HepG2 (cell line): Measurements from ENCODE around the gene CYSRT1.

Experiments used
- CTCF ChIP-seq: sonication (generic); formaldehyde crosslinking; IDR thresholded peaks from 2 replicates; pipeline ENCODE4 v1.5.0; 2020; ENCODE audit warnings: mild to moderate bottlenecking, missing genetic modification reagents, moderate library complexity
- HNRNPL ChIP-seq: fragments of 200-400 bp; formaldehyde crosslinking; IDR thresholded peaks from 2 replicates; pipeline ENCODE4 v1.6.1; 2017; ENCODE audit warnings: mild to moderate bottlenecking, low read depth, low read length
- MEIS1 ChIP-seq: sonication (generic); formaldehyde crosslinking; IDR thresholded peaks from 2 replicates; pipeline ENCODE4 v1.9.0; 2021; ENCODE audit warnings: mild to moderate bottlenecking, missing genetic modification reagents, moderate library complexity, borderline replicate concordance
- NCOA1 ChIP-seq: sonication (generic); formaldehyde crosslinking; IDR thresholded peaks from 2 replicates; pipeline ENCODE4 v1.9.0; 2021; ENCODE audit warnings: missing genetic modification reagents
- TCF7 ChIP-seq: sonication (generic); IDR thresholded peaks from 2 replicates; pipeline ENCODE4 v1.6.1; 2016; ENCODE audit warnings: antibody characterized with exemption, low read depth
- ZFP41 ChIP-seq: sonication (generic); formaldehyde crosslinking; IDR thresholded peaks from 2 replicates; pipeline ENCODE4 v1.4.0; 2020; ENCODE audit warnings: mild to moderate bottlenecking, missing genetic modification reagents, borderline replicate concordance
- ZNF580 ChIP-seq: IDR thresholded peaks from 2 replicates; pipeline ENCODE4 v1.6.1; 2016; ENCODE audit warnings: low read depth, borderline replicate concordance
- TF ChIP-seq, protein P1 (sequence below), 2 experiments: IDR thresholded peaks; 2 replicates each; pipeline ENCODE4 v1.6.1; 2011 to 2012; ENCODE audit warnings: low read length in 2 of 2, borderline replicate concordance in 1 of 2, low read depth in 1 of 2, mild to moderate bottlenecking in 1 of 2, moderate library complexity in 1 of 2

DNA sequence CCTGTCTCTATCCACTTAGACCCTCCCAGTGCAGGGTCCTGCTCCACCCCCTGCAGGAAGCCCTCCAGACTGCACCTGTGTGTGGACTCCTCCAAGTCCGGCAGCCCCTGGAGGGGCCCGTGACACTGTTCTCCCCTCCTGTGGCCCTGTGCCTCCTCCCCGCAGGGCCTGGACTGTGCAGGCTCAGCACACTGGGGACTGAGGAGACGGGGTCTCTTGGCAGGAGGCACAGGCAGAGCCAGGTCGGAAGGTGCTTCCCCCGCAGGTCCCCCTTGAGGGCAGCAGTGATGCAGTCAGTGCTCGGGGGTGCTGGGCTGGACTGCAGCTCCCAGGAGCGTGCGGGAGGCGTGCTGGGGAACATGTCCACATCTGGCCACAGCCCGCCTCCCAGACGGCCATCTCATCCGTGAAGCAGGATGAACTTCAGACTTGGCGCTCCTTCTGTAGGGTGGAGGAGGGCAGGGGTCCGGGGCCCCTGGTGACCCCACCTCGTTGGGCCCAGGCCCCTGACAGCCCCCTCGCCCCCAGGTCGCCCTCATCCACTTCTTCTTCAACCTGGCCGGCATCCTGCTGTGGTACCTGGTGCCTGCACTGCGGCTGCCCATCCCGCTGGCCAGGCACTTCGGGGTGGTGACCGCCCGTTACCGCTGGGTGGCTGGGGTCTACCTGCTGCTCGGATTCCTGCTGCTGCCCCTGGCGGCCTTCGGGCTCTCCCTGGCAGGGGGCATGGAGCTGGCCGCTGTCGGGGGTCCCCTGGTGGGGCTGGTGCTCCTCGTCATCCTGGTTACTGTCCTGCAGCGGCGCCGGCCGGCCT, 10.7 kb downstream of the CYSRT1 start:
- TF ChIP-seq ZFP41 (no peak), NCOA1 (0 out of 2 replicates have a peak, but pooled peaks have one; percentile 23), CTCF (CRISPR knock-in tag) (peak; percentile 70), TCF7 (no peak), MEIS1 (CRISPR knock-in tag) (no peak), HNRNPL (0 out of 2 replicates have a peak, but pooled peaks have one; percentile 13), ZNF580 (CRISPR knock-in tag) (peak; percentile 72; the same call in 1 of the 2 replicates)
- TF ChIP-seq, protein P1, sequence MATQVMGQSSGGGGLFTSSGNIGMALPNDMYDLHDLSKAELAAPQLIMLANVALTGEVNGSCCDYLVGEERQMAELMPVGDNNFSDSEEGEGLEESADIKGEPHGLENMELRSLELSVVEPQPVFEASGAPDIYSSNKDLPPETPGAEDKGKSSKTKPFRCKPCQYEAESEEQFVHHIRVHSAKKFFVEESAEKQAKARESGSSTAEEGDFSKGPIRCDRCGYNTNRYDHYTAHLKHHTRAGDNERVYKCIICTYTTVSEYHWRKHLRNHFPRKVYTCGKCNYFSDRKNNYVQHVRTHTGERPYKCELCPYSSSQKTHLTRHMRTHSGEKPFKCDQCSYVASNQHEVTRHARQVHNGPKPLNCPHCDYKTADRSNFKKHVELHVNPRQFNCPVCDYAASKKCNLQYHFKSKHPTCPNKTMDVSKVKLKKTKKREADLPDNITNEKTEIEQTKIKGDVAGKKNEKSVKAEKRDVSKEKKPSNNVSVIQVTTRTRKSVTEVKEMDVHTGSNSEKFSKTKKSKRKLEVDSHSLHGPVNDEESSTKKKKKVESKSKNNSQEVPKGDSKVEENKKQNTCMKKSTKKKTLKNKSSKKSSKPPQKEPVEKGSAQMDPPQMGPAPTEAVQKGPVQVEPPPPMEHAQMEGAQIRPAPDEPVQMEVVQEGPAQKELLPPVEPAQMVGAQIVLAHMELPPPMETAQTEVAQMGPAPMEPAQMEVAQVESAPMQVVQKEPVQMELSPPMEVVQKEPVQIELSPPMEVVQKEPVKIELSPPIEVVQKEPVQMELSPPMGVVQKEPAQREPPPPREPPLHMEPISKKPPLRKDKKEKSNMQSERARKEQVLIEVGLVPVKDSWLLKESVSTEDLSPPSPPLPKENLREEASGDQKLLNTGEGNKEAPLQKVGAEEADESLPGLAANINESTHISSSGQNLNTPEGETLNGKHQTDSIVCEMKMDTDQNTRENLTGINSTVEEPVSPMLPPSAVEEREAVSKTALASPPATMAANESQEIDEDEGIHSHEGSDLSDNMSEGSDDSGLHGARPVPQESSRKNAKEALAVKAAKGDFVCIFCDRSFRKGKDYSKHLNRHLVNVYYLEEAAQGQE (IDR thresholded peaks at IDR 0.05; ENCODE audit: borderline replicate concordance in 1 of 2, low read depth in 1 of 2, low read length in 2 of 2), result no peak
